Chondrocyte (in vitro differentiated cells): ENCODE measurements around the gene COX6B1. TPM values are rescaled to one million over a fixed set of nuclear protein-coding genes. Genes with fewer than 3 reads are reported as not detected.

Source experiments
- DNase-seq: peaks from one replicate; pipeline ENCODE4 v3.0.0; 2021; ENCODE audit warnings: mixed read lengths, low spot score
- H3K27ac Mint-ChIP-seq: one replicate; pipeline ENCODE4 v1.8.0; 2021; ENCODE audit warnings: mild to moderate bottlenecking, moderate library complexity, mixed read lengths; ENCODE audit not compliant: unreplicated experiment
- H3K27me3 Mint-ChIP-seq: 2 replicates; pipeline ENCODE4 v1.8.0; 2021; ENCODE audit warnings: low read depth, mixed read lengths
- H3K36me3 Mint-ChIP-seq: 2 replicates; pipeline ENCODE4 v1.8.0; 2021; ENCODE audit warnings: low read depth, mixed read lengths
- H3K4me1 Mint-ChIP-seq: 2 replicates; pipeline ENCODE4 v1.8.0; 2021; ENCODE audit warnings: low read depth, mild to moderate bottlenecking, mixed read lengths
- H3K4me3 Mint-ChIP-seq: one replicate; pipeline ENCODE4 v1.8.0; 2021; ENCODE audit warnings: mild to moderate bottlenecking, moderate library complexity, mixed read lengths; ENCODE audit not compliant: unreplicated experiment
- H3K9me3 Mint-ChIP-seq: 2 replicates; pipeline ENCODE4 v1.8.0; 2021; ENCODE audit warnings: low read depth, mixed read lengths
- CTCF ChIP-seq: fragments of 200-600 bp; sonication (generic); IDR thresholded peaks from 2 replicates; pipeline ENCODE4 v1.5.0; 2021; ENCODE audit warnings: antibody characterized with exemption, mild to moderate bottlenecking, moderate library complexity
- total RNA-seq: library from RNA; stranded (reverse); gene quantifications from 3 replicates; pipeline ENCODE4 v1.2.1, GENCODE V29; 2021

Gene COX6B1
- total RNA-seq, 1 donor from 2014 or later: 266 TPM

DNA sequence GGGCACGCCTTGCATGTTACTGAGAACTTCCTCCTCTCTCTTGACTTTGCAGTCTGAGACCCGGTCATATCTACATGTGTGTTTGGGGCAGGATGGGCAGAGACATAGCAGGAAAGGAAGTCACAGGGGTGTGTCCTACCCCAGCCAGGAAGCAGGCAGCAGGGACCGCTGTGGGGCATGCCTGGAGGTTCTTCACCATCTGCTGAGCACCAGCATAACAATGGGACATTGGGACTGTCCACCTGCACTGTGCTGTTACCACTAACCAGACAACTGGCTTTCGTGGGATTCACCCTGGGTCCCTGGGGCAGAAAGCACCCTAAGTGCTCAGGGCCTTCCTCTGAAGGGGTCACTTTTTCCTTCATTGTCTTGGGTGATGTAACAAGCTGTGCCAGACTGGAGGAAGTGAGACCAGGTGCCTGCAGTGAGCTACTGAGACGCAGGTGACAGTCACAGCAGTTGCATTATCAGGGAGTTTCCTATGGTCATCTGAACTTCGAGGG is 38.2 kb upstream of the COX6B1 start:
- DNase-seq: no peak
- Mint-ChIP-seq H3K27me3 (peaks cover 3% of the 10 kb centered on the region), H3K4me3 (no peak overlapping the region), H3K4me1 (peaks cover 8% of the 10 kb centered on the region), H3K27ac (no peak overlapping the region), H3K36me3 (peaks cover 3% of the 10 kb centered on the region), H3K9me3 (peaks cover 17% of the 10 kb centered on the region)
- no peak for TF ChIP-seq CTCF

GRCh38 chr19:35612224-35612558 is 35.9 kb upstream of the COX6B1 start:
- TF ChIP-seq CTCF: no peak
- peaks cover 8% of the 10 kb centered on the region for H3K4me1 Mint-ChIP-seq
- H3K36me3 Mint-ChIP-seq: peaks cover 6% of the 10 kb centered on the region
- H3K9me3 Mint-ChIP-seq: peaks cover 11% of the 10 kb centered on the region
- DNase-seq: no peak
- H3K4me3 Mint-ChIP-seq: peak overlapping the region; percentile 74
- peak overlapping the region; percentile 45 for H3K27ac Mint-ChIP-seq
- peaks cover 3% of the 10 kb centered on the region for H3K27me3 Mint-ChIP-seq

DNA sequence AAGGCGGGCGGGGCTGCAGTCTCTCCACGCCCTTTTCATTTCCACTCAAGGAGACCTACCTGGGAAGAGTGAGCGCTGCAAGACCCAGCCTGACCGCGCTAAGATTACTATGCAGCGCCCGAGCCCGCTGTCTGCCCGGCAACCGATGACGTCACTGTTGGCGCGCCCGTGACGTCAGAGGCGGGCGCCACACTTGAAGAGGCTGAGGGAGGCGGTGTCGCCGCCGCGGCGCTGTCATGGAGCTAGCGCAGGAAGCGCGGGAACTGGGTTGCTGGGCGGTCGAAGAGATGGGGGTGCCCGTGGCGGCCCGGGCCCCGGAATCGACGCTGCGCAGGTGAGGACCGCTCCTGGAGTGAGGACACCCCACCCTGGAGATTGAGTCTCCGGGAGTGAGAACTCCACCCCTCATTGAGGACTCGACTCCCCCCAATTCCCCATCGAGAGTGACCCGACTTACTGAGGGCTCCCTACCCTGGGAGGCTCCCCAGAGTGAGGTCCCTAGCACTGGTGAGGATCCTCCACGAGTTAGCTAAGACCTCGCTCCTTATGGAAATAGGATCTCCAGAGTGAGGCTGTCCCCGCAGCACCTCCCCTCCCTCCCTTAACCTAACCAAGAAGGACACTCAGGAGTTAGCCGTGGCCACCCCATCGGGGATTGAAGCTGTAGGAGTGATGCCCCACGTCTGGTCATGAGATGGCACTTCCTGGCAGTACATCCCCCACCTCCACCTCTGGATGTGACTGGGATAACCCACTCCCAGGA is 35.4 kb upstream of the COX6B1 start, which contains the start of gene HAUS5:
HAUS5 (plus strand) TSS at position 177 of the 763 bp plus-strand sequence; CDS start at position 237, 60 bp downstream.
- no peak for TF ChIP-seq CTCF

DNA sequence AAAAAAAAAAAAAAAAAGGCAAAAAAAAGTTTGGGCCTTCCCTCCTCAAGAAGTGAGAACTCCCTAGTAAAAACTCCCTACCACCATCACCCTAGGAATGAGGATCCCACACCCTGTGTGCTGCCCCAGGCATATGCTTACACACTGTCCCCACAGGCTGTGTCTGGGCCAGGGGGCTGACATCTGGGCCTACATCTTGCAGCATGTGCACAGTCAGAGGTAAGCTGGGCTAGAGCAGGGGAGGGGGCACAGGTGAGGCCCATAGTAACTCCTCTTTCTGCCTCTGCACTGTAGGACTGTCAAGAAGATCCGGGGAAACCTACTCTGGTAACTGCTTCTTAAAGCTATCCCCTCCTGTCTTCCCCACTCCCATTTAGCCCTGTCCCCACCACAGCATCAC is 34.5 kb upstream of the COX6B1 start:
- H3K27me3 Mint-ChIP-seq: peaks cover 2% of the 10 kb centered on the region
- H3K27ac Mint-ChIP-seq: peak overlapping the region; percentile 45
- H3K9me3 Mint-ChIP-seq: peaks cover 2% of the 10 kb centered on the region
- DNase-seq: no peak
- peaks cover 8% of the 10 kb centered on the region for H3K4me1 Mint-ChIP-seq
- H3K36me3 Mint-ChIP-seq: peaks cover 3% of the 10 kb centered on the region
- peak overlapping the region; percentile 74 for H3K4me3 Mint-ChIP-seq
- TF ChIP-seq CTCF: no peak

More for the DNA sequence above, 35.4 kb upstream of the COX6B1 start, which contains the start of gene HAUS5:
- H3K36me3 Mint-ChIP-seq: peaks cover 6% of the 10 kb centered on the region
- H3K27ac Mint-ChIP-seq: peak within 1 kb of the TSS; percentile 45
- H3K4me1 Mint-ChIP-seq: peaks cover 8% of the 10 kb centered on the region
- no peak for DNase-seq
- H3K4me3 Mint-ChIP-seq: peak within 1 kb of the TSS; percentile 74
- peaks cover 7% of the 10 kb centered on the region for H3K9me3 Mint-ChIP-seq
- H3K27me3 Mint-ChIP-seq: peaks cover 3% of the 10 kb centered on the region

- H3K9me3 Mint-ChIP-seq: no peaks in the 10 kb centered on the region
- no peaks in the 10 kb centered on the region for H3K27me3 Mint-ChIP-seq
- peaks cover 3% of the 10 kb centered on the region for H3K36me3 Mint-ChIP-seq
- TF ChIP-seq CTCF: no peak
- no peak overlapping the region for H3K4me3 Mint-ChIP-seq
- H3K27ac Mint-ChIP-seq: no peak overlapping the region
- peaks cover 8% of the 10 kb centered on the region for H3K4me1 Mint-ChIP-seq
- no peak for DNase-seq
Measured at GRCh38 chr19:35615036-35615435, 33.1 kb upstream of the COX6B1 start.
